ENCODE results near the gene SYTL3.
"Not testable (repeated sequence)": the region's sequence is repeated elsewhere in the genome, so short reads cannot be mapped to it uniquely, and the experiment has no call there.

SYTL3 gene

GRCh38 chr6:158773581-158774449, 124.0 kb downstream of the SYTL3 start:
- DNase-seq (ENCODE audit: low spot score), result no peak

GRCh38 chr6:158774717-158775449, 125.0 kb downstream of the SYTL3 start:
- no peak for DNase-seq (ENCODE audit: low spot score)

GRCh38 chr6:158775832-158776231, 126.0 kb downstream of the SYTL3 start:
- DNase-seq (ENCODE audit: low spot score), result no peak

- no peak for DNase-seq (ENCODE audit: low spot score)
These were observed 126.9 kb downstream of the SYTL3 start for GRCh38 chr6:158776737-158777136.

- DNase-seq (ENCODE audit: low spot score), result no peak
These were observed 127.7 kb downstream of the SYTL3 start for GRCh38 chr6:158777510-158777909.

- no peak for DNase-seq (ENCODE audit: low spot score)
These were observed 128.2 kb downstream of the SYTL3 start for GRCh38 chr6:158778005-158778527.

GRCh38 chr6:158780246-158780884, 130.5 kb downstream of the SYTL3 start:
- DNase-seq (ENCODE audit: low spot score), result no peak

- DNase-seq (ENCODE audit: low spot score), result no peak
These were observed 131.3 kb downstream of the SYTL3 start for GRCh38 chr6:158780988-158781691.

- no peak for DNase-seq (ENCODE audit: low spot score)
These were observed 132.0 kb downstream of the SYTL3 start for GRCh38 chr6:158781692-158782373.

- DNase-seq (ENCODE audit: low spot score), result no peak
These were observed 132.7 kb downstream of the SYTL3 start for GRCh38 chr6:158782432-158783166.

- DNase-seq (ENCODE audit: low spot score), result no peak
These were observed 133.3 kb downstream of the SYTL3 start for GRCh38 chr6:158783167-158783450.

- no peak for DNase-seq (ENCODE audit: low spot score)
These were observed 134.0 kb downstream of the SYTL3 start for GRCh38 chr6:158783851-158784250.

GRCh38 chr6:158784505-158784904, 134.7 kb downstream of the SYTL3 start:
- DNase-seq (ENCODE audit: low spot score), result peak; percentile 4

- DNase-seq (ENCODE audit: low spot score), result no peak
These were observed 135.2 kb downstream of the SYTL3 start for GRCh38 chr6:158785036-158785435.

- DNase-seq (ENCODE audit: low spot score), result no peak
These were observed 136.9 kb downstream of the SYTL3 start for GRCh38 chr6:158786645-158787304.

GRCh38 chr6:158787395-158787794, 137.5 kb downstream of the SYTL3 start:
- DNase-seq (ENCODE audit: low spot score), result no peak

GRCh38 chr6:158789115-158789917, 139.5 kb downstream of the SYTL3 start:
- no peak for DNase-seq (ENCODE audit: low spot score)

- DNase-seq (ENCODE audit: low spot score), result no peak
These were observed 141.5 kb downstream of the SYTL3 start for GRCh38 chr6:158791274-158791855.

- DNase-seq (ENCODE audit: low spot score), result not testable (repeated sequence)
These were observed 142.7 kb downstream of the SYTL3 start for GRCh38 chr6:158792505-158792904.

Measured in RKO (cell line).